HG02588 (cell line): ENCODE results near the gene GPR152.

Source experiments
- ATAC-seq: cut with Tn5 transposase; IDR thresholded peaks from one replicate; pipeline ENCODE4 v1.9.1; 2021; ENCODE audit warnings: mild to moderate bottlenecking, moderate library complexity; ENCODE audit not compliant: unreplicated experiment

The GPR152 gene

GRCh38 chr11:67452141-67452952 is at the start of gene GPR152:
TSS of gene GPR152 (minus strand) at chr11:67452729. CDS start at chr11:67452724, 5 bp downstream.
- no peak for ATAC-seq

- no peak for ATAC-seq
These were observed 49.3 kb upstream of the GPR152 start for GRCh38 chr11:67501854-67502253.

- ATAC-seq, result no peak
These were observed 48.5 kb upstream of the GPR152 start for GRCh38 chr11:67500831-67501715.

GRCh38 chr11:67500484-67500821 is 47.9 kb upstream of the GPR152 start:
- ATAC-seq, result no peak

GRCh38 chr11:67499808-67500483 is 47.4 kb upstream of the GPR152 start:
- no peak for ATAC-seq

GRCh38 chr11:67498544-67498972 is 46.0 kb upstream of the GPR152 start:
- no peak for ATAC-seq

GRCh38 chr11:67497656-67498291 is 45.2 kb upstream of the GPR152 start:
- ATAC-seq, result no peak

GRCh38 chr11:67496113-67496512 is 43.6 kb upstream of the GPR152 start:
- no peak for ATAC-seq

GRCh38 chr11:67495234-67496005 is 42.9 kb upstream of the GPR152 start:
- ATAC-seq, result no peak

- ATAC-seq, result no peak
These were observed 42.1 kb upstream of the GPR152 start for GRCh38 chr11:67494371-67495233.

- no peak for ATAC-seq
These were observed 41.2 kb upstream of the GPR152 start for GRCh38 chr11:67493548-67494370.

GRCh38 chr11:67492801-67493547 is 40.4 kb upstream of the GPR152 start:
- no peak for ATAC-seq

GRCh38 chr11:67492069-67492727 is 39.7 kb upstream of the GPR152 start:
- ATAC-seq, result no peak

GRCh38 chr11:67491276-67492068 is 38.9 kb upstream of the GPR152 start:
- no peak for ATAC-seq

- ATAC-seq, result no peak
These were observed 38.2 kb upstream of the GPR152 start for GRCh38 chr11:67490727-67491065.
